HepG2 (cell line): Measurements from ENCODE around the gene IL3.

Source experiments
- ELF4 ChIP-seq: sonication (generic); formaldehyde crosslinking; IDR thresholded peaks from 2 replicates; pipeline ENCODE4 v1.5.0; 2020; ENCODE audit warnings: missing genetic modification reagents, mild to moderate bottlenecking, moderate library complexity, borderline replicate concordance
- EZH2 ChIP-seq: conservative IDR thresholded peaks from 2 replicates; pipeline ENCODE4 v1.6.1; 2012; ENCODE audit warnings: mild to moderate bottlenecking, low read depth, low read length, moderate library complexity
- KDM1A ChIP-seq: IDR thresholded peaks from 2 replicates; pipeline ENCODE4 v1.6.1; 2016; ENCODE audit warnings: missing compliant biosample characterization
- NCOA2 ChIP-seq: sonication (generic); formaldehyde crosslinking; IDR thresholded peaks from 2 replicates; pipeline ENCODE4 v1.8.0; 2022; ENCODE audit warnings: inconsistent platforms
- RAD21 ChIP-seq: fragments of 450-650 bp; formaldehyde crosslinking; IDR thresholded peaks from 2 replicates; pipeline ENCODE4 v1.5.0; 2020; ENCODE audit warnings: mild to moderate bottlenecking
- TF ChIP-seq, protein P1 (sequence below): sonication (generic); formaldehyde crosslinking; IDR thresholded peaks from 2 replicates; pipeline ENCODE4 v1.4.0; 2020; ENCODE audit warnings: missing genetic modification reagents, mild to moderate bottlenecking, borderline replicate concordance

GRCh38 chr5:132089363-132089762, 28.9 kb downstream of the IL3 start:
- TF ChIP-seq KDM1A = no peak
- TF ChIP-seq NCOA2 = no peak
- TF ChIP-seq EZH2 = no peak
- TF ChIP-seq RAD21 (CRISPR knock-in tag) = no peak
- TF ChIP-seq ELF4 (CRISPR knock-in tag) = no peak
- TF ChIP-seq, protein P1, sequence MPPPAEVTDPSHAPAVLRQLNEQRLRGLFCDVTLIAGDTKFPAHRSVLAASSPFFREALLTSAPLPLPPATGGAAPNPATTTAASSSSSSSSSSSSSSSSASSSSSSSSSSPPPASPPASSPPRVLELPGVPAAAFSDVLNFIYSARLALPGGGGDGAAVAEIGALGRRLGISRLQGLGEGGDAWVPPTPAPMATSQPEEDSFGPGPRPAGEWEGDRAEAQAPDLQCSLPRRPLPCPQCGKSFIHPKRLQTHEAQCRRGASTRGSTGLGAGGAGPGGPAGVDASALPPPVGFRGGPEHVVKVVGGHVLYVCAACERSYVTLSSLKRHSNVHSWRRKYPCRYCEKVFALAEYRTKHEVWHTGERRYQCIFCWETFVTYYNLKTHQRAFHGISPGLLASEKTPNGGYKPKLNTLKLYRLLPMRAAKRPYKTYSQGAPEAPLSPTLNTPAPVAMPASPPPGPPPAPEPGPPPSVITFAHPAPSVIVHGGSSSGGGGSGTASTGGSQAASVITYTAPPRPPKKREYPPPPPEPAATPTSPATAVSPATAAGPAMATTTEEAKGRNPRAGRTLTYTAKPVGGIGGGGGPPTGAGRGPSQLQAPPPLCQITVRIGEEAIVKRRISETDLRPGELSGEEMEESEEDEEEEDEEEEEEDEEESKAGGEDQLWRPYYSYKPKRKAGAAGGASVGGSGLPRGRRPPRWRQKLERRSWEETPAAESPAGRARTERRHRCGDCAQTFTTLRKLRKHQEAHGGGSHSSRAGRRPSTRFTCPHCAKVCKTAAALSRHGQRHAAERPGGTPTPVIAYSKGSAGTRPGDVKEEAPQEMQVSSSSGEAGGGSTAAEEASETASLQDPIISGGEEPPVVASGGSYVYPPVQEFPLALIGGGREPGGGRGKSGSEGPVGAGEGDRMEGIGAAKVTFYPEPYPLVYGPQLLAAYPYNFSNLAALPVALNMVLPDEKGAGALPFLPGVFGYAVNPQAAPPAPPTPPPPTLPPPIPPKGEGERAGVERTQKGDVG (CRISPR knock-in tag) = no peak
